Measurements from ENCODE around the gene DSTYK. TPM values are rescaled to one million over a fixed set of nuclear protein-coding genes. Genes with fewer than 3 reads are reported as not detected.
"Not testable (repeated sequence)": the region's sequence is repeated elsewhere in the genome, so short reads cannot be mapped to it uniquely, and the experiment has no call there.

DSTYK gene
- polyA plus RNA-seq, 3 donors from 2014 or later, result 2.9 to 8.3 (median 3.6) TPM

GRCh38 chr1:205235951-205236350 is 24.4 kb upstream of the DSTYK start:
- no peaks in the 10 kb centered on the region for H3K4me1 Mint-ChIP-seq
- H3K27ac Mint-ChIP-seq, result no peak overlapping the region
- peaks cover 3 to 9% (median 4%) of the 10 kb centered on the region in 3 donors for H3K27me3 Mint-ChIP-seq (ENCODE audit: low read depth in 3 of 3)
- H3K4me3 Mint-ChIP-seq, result no peak overlapping the region
- no peaks in the 10 kb centered on the region for H3K9me3 Mint-ChIP-seq
- no peak for DNase-seq
- peaks cover 0 to 3% (median 0%) of the 10 kb centered on the region in 3 donors for H3K36me3 Mint-ChIP-seq

GRCh38 chr1:205233986-205234385 is 22.5 kb upstream of the DSTYK start:
- not testable (repeated sequence) for DNase-seq; H3K4me3 Mint-ChIP-seq; H3K27ac Mint-ChIP-seq; H3K27me3 Mint-ChIP-seq (ENCODE audit: low read depth in 3 of 3); H3K9me3 Mint-ChIP-seq; H3K36me3 Mint-ChIP-seq
- H3K4me1 Mint-ChIP-seq, result peaks cover 16% of the 10 kb centered on the region in 2 donors

GRCh38 chr1:205232945-205233397 is 21.5 kb upstream of the DSTYK start:
- Mint-ChIP-seq H3K4me1 (peaks cover 25 to 26% of the 10 kb centered on the region in 2 donors), H3K27ac (no peak overlapping the region), H3K27me3 (ENCODE audit: low read depth in 3 of 3) (peaks cover 5 to 8% (median 6%) of the 10 kb centered on the region in 3 donors), H3K4me3 (no peak overlapping the region), H3K9me3 (no peaks in the 10 kb centered on the region), H3K36me3 (peaks cover 0 to 3% (median 0%) of the 10 kb centered on the region in 3 donors)
- no peak for DNase-seq

GRCh38 chr1:205232127-205232820 is 20.8 kb upstream of the DSTYK start:
- peaks cover 5 to 9% (median 6%) of the 10 kb centered on the region in 3 donors for H3K27me3 Mint-ChIP-seq (ENCODE audit: low read depth in 3 of 3)
- peaks cover 0 to 2% (median 0%) of the 10 kb centered on the region in 3 donors for H3K36me3 Mint-ChIP-seq
- H3K4me1 Mint-ChIP-seq, result peaks cover 27 to 29% of the 10 kb centered on the region in 2 donors
- no peak for DNase-seq
- no peak overlapping the region for H3K27ac Mint-ChIP-seq
- no peak overlapping the region for H3K4me3 Mint-ChIP-seq
- H3K9me3 Mint-ChIP-seq, result no peaks in the 10 kb centered on the region

- Mint-ChIP-seq H3K36me3 (no peaks in the 10 kb centered on the region), H3K4me3 (no peak overlapping the region), H3K9me3 (no peaks in the 10 kb centered on the region), H3K27ac (no peak overlapping the region), H3K27me3 (ENCODE audit: low read depth in 3 of 3) (peaks cover 8 to 12% (median 9%) of the 10 kb centered on the region in 3 donors), H3K4me1 (peaks cover 30 to 32% of the 10 kb centered on the region in 2 donors)
- no peak for DNase-seq
Observed at GRCh38 chr1:205230982-205231381, 19.5 kb upstream of the DSTYK start.

- peak overlapping the region in 1 of 6 donors; percentile 43 for H3K27ac Mint-ChIP-seq
- no peaks in the 10 kb centered on the region for H3K9me3 Mint-ChIP-seq
- H3K36me3 Mint-ChIP-seq, result no peaks in the 10 kb centered on the region
- H3K4me1 Mint-ChIP-seq, result peaks cover 30 to 32% of the 10 kb centered on the region in 2 donors
- H3K4me3 Mint-ChIP-seq, result peak overlapping the region; percentile 85 to 99 (median 92)
- no peak for DNase-seq
- H3K27me3 Mint-ChIP-seq (ENCODE audit: low read depth in 3 of 3), result peaks cover 8 to 12% (median 9%) of the 10 kb centered on the region in 3 donors
Observed at GRCh38 chr1:205229916-205230700, 18.6 kb upstream of the DSTYK start.

GRCh38 chr1:205229399-205229871 is 17.9 kb upstream of the DSTYK start:
- Mint-ChIP-seq H3K27me3 (ENCODE audit: low read depth in 3 of 3) (peaks cover 8 to 12% (median 9%) of the 10 kb centered on the region in 3 donors), H3K4me1 (peaks cover 30 to 32% of the 10 kb centered on the region in 2 donors)

GRCh38 chr1:205228093-205228521 is 16.6 kb upstream of the DSTYK start:
- H3K36me3 Mint-ChIP-seq, result no peaks in the 10 kb centered on the region
- H3K27ac Mint-ChIP-seq, result peak overlapping the region in 2 of 6 donors; percentile 35 to 81
- H3K4me3 Mint-ChIP-seq, result peak overlapping the region; percentile 85 to 99 (median 92)
- peaks cover 8 to 12% (median 9%) of the 10 kb centered on the region in 3 donors for H3K27me3 Mint-ChIP-seq (ENCODE audit: low read depth in 3 of 3)
- no peaks in the 10 kb centered on the region for H3K9me3 Mint-ChIP-seq
- H3K4me1 Mint-ChIP-seq, result peaks cover 30 to 32% of the 10 kb centered on the region in 2 donors
- peak in 1 of 3 donors; percentile 3 for DNase-seq

More at GRCh38 chr1:205229399-205229871, 17.9 kb upstream of the DSTYK start:
- peak; percentile 50 to 61 (median 56) for DNase-seq
- H3K36me3 Mint-ChIP-seq, result no peaks in the 10 kb centered on the region
- H3K9me3 Mint-ChIP-seq, result no peaks in the 10 kb centered on the region
- H3K4me3 Mint-ChIP-seq, result peak overlapping the region; percentile 85 to 99 (median 92)
- H3K27ac Mint-ChIP-seq, result peak overlapping the region in 2 of 6 donors; percentile 26 to 47

- no peaks in the 10 kb centered on the region for H3K36me3 Mint-ChIP-seq
- H3K9me3 Mint-ChIP-seq, result no peaks in the 10 kb centered on the region
- H3K4me3 Mint-ChIP-seq, result peak within 1 kb of the TSS; percentile 85 to 99 (median 92)
- peaks cover 8 to 12% (median 9%) of the 10 kb centered on the region in 3 donors for H3K27me3 Mint-ChIP-seq (ENCODE audit: low read depth in 3 of 3)
- peak; percentile 71 to 78 (median 72) for DNase-seq
- peaks cover 30 to 32% of the 10 kb centered on the region in 2 donors for H3K4me1 Mint-ChIP-seq
- H3K27ac Mint-ChIP-seq, result peak within 1 kb of the TSS; percentile 39 to 81 (median 72)
Observed at GRCh38 chr1:205227584-205228013, 16.1 kb upstream of the DSTYK start, which contains the start of gene TMCC2. Gene TMCC2, plus strand, starts transcription at chr1:205227946. Its CDS starts 619 bp downstream, at chr1:205228565.

- Mint-ChIP-seq H3K36me3 (no peaks in the 10 kb centered on the region), H3K27me3 (ENCODE audit: low read depth in 3 of 3) (peaks cover 8 to 13% (median 12%) of the 10 kb centered on the region in 3 donors), H3K9me3 (no peaks in the 10 kb centered on the region), H3K27ac (no peak overlapping the region), H3K4me3 (peak overlapping the region; percentile 73 to 82 (median 75)), H3K4me1 (peaks cover 30 to 32% of the 10 kb centered on the region in 2 donors)
- DNase-seq, result no peak
Observed at GRCh38 chr1:205226868-205227583, 15.5 kb upstream of the DSTYK start.

GRCh38 chr1:205225901-205226765 is 14.6 kb upstream of the DSTYK start:
- H3K9me3 Mint-ChIP-seq, result no peaks in the 10 kb centered on the region
- peaks cover 30 to 32% of the 10 kb centered on the region in 2 donors for H3K4me1 Mint-ChIP-seq

GRCh38 chr1:205224736-205225135 is 13.2 kb upstream of the DSTYK start:
- Mint-ChIP-seq H3K9me3 (no peaks in the 10 kb centered on the region), H3K27ac (no peak overlapping the region), H3K4me1 (peaks cover 20 to 24% of the 10 kb centered on the region in 2 donors), H3K27me3 (ENCODE audit: low read depth in 3 of 3) (peaks cover 10 to 13% (median 12%) of the 10 kb centered on the region in 3 donors), H3K36me3 (no peaks in the 10 kb centered on the region), H3K4me3 (no peak overlapping the region)
- DNase-seq, result no peak

More at GRCh38 chr1:205225901-205226765, 14.6 kb upstream of the DSTYK start:
- Mint-ChIP-seq H3K36me3 (no peaks in the 10 kb centered on the region), H3K4me3 (peak overlapping the region in 2 of 5 donors; percentile 63 to 73), H3K27ac (no peak overlapping the region), H3K27me3 (ENCODE audit: low read depth in 3 of 3) (peaks cover 8 to 13% (median 12%) of the 10 kb centered on the region in 3 donors)
- DNase-seq, result no peak
